HepG2 (cell line): ENCODE data around the gene TMBIM1. TPM values are rescaled to one million over a fixed set of nuclear protein-coding genes. Genes with fewer than 3 reads are reported as not detected.

Experiments used
- BCL6 ChIP-seq: IDR thresholded peaks from 2 replicates; pipeline ENCODE4 v1.6.1; 2016; ENCODE audit warnings: missing genetic modification reagents, missing compliant biosample characterization
- HDAC1 ChIP-seq: sonication (generic); formaldehyde crosslinking; IDR thresholded peaks from 2 replicates; pipeline ENCODE4 v1.5.1; 2020; ENCODE audit warnings: mild to moderate bottlenecking, missing genetic modification reagents
- HNF4G ChIP-seq, 2 experiments: sonication (generic) in 1 of 2; formaldehyde crosslinking in 1 of 2; IDR thresholded peaks; 2 replicates each; pipeline versions ENCODE4 v1.4.0 to v1.6.1; 2011 to 2020; ENCODE audit warnings: borderline replicate concordance in 2 of 2, low read depth in 2 of 2, mild to moderate bottlenecking in 2 of 2, low read length in 1 of 2, missing genetic modification reagents in 1 of 2, moderate library complexity in 1 of 2
- KDM5B ChIP-seq: sonication (generic); formaldehyde crosslinking; IDR thresholded peaks from 2 replicates; pipeline ENCODE4 v1.4.0; 2020; ENCODE audit warnings: missing genetic modification reagents, mild to moderate bottlenecking, borderline replicate concordance
- MAFF ChIP-seq: IDR thresholded peaks from 2 replicates; pipeline ENCODE4 v1.6.1; 2011; ENCODE audit warnings: low read depth, low read length, improper control_type of control experiment
- RFXAP ChIP-seq: sonication (generic); formaldehyde crosslinking; IDR thresholded peaks from 2 replicates; pipeline ENCODE4 v1.4.0; 2020; ENCODE audit warnings: missing genetic modification reagents, borderline replicate concordance
- RXRA ChIP-seq: sonication (generic); formaldehyde crosslinking; IDR thresholded peaks from 2 replicates; pipeline ENCODE4 v1.5.1; 2020; ENCODE audit warnings: missing genetic modification reagents
- TARDBP ChIP-seq: sonication (generic); formaldehyde crosslinking; IDR thresholded peaks from 2 replicates; pipeline ENCODE4 v1.8.0; 2022; ENCODE audit warnings: mild to moderate bottlenecking, missing genetic modification reagents
- ZNF20 ChIP-seq: sonication (generic); formaldehyde crosslinking; IDR thresholded peaks from 2 replicates; pipeline ENCODE4 v1.4.0; 2020; ENCODE audit warnings: mild to moderate bottlenecking, moderate library complexity, missing genetic modification reagents
- ZNF331 ChIP-seq: sonication (generic); formaldehyde crosslinking; IDR thresholded peaks from 2 replicates; pipeline ENCODE4 v1.4.0; 2020; ENCODE audit warnings: missing genetic modification reagents
- ZNF589 ChIP-seq: sonication (generic); formaldehyde crosslinking; conservative IDR thresholded peaks from 2 replicates; pipeline ENCODE4 v1.8.0; 2022; ENCODE audit warnings: mild to moderate bottlenecking, moderate library complexity, missing genetic modification reagents
- ZNF747 ChIP-seq: sonication (generic); formaldehyde crosslinking; IDR thresholded peaks from 2 replicates; pipeline ENCODE4 v1.8.1; 2023; ENCODE audit warnings: missing genetic modification reagents, mild to moderate bottlenecking, borderline replicate concordance
- ZNF749 ChIP-seq: sonication (generic); formaldehyde crosslinking; IDR thresholded peaks from 2 replicates; pipeline ENCODE4 v1.8.0; 2022; ENCODE audit warnings: mild to moderate bottlenecking, missing genetic modification reagents, moderate library complexity, borderline replicate concordance
- polyA plus RNA-seq, 8 experiments: library from polyadenylated mRNA; depleted of rRNA in 3 of 8; stranded (reverse) in 7 of 8; unstranded in 1 of 8; fragments of >200 nt; fragmentation: Illumina TruSeq in 4 of 8; extraction: Trizol in 4 of 8; gene quantifications; 2 replicates each; pipeline versions ENCODE4 v1.2.1 to v1.2.3, GENCODE V29; 2011 to 2016; ENCODE audit warnings: low read depth in 4 of 8, missing spikeins in 1 of 8, mixed read lengths in 1 of 8; ENCODE audit not compliant: insufficient read depth in 1 of 8
- total RNA-seq, 5 experiments: library from RNA; depleted of rRNA; stranded (reverse); fragments of >200 nt; fragmentation: Illumina TruSeq; extraction: Trizol; gene quantifications; 2 replicates each; pipeline ENCODE4 v1.2.3, GENCODE V29; 2016; ENCODE audit warnings: low read depth in 1 of 5
- TF ChIP-seq, protein P1 (sequence below): sonication (generic); formaldehyde crosslinking; IDR thresholded peaks from 2 replicates; pipeline ENCODE4 v1.5.0; 2020; ENCODE audit warnings: mild to moderate bottlenecking, missing genetic modification reagents
- TF ChIP-seq, protein P2 (sequence below): IDR thresholded peaks from 2 replicates; pipeline ENCODE4 v1.6.1; 2016; ENCODE audit warnings: missing genetic modification reagents, missing compliant biosample characterization
- TF ChIP-seq, protein P3 (sequence below): fragments of 450-650 bp; IDR thresholded peaks from 2 replicates; pipeline ENCODE4 v1.6.1; 2017
- TF ChIP-seq, protein P4 (sequence below): conservative IDR thresholded peaks from 2 replicates; pipeline ENCODE4 v1.6.1; 2018; ENCODE audit warnings: missing genetic modification reagents
- TF ChIP-seq, protein P5 (sequence below): fragments of 450-650 bp; IDR thresholded peaks from 2 replicates; pipeline ENCODE4 v1.6.1; 2016
- TF ChIP-seq, protein P6 (sequence below): sonication (generic); formaldehyde crosslinking; IDR thresholded peaks from 2 replicates; pipeline ENCODE4 v1.8.0; 2022; ENCODE audit warnings: mild to moderate bottlenecking, missing genetic modification reagents

The TMBIM1 gene
- total and polyA plus RNA-seq, 2 of the 13 experiments (the other 11 are each of a cell fraction or from before 2014, with no cell fraction given), result 127 to 139 TPM

DNA sequence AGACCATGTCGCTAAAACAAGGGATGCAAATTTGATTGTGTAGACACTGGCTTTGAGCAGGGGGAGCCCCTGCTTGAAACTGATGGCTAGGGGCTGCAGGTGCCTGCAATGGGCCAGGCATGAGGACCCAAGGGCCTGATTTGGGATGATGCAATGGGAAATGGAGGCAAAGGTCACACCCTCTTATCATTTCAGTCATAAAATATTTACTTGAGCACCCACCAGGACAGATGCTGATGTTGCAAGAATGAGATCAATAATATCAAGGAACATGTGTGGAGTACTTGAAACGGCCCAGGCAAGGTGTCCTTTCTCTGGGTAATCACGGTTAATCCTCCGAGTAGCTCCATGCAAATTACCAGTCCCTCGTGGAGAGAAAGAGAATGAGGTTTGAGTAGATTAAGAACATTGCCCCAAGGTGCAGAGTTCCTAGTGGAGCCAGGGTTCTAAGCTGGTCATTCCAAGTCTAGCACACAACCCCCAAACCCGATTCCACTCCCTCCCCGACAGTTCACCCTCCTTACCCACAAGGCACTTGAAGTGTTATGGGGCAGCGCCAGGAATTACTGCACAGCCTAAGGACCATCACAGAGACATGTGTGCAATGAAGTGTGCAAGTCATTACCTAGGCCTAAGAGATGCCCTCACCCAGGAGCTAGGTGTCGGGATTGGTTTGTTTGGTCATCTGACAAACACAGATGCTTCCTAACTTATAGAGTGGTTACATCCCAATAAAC lies 14.0 kb upstream of the TMBIM1 start (continued):
- 0 out of 2 replicates have a peak, but pooled peaks have one; percentile 15 for TF ChIP-seq RXRA
- no peak for TF ChIP-seq TARDBP
- no peak for TF ChIP-seq ZNF589
- peak; percentile 19; the same call in 1 of the 2 replicates for TF ChIP-seq HDAC1 (CRISPR knock-in tag)
- TF ChIP-seq, protein P1, sequence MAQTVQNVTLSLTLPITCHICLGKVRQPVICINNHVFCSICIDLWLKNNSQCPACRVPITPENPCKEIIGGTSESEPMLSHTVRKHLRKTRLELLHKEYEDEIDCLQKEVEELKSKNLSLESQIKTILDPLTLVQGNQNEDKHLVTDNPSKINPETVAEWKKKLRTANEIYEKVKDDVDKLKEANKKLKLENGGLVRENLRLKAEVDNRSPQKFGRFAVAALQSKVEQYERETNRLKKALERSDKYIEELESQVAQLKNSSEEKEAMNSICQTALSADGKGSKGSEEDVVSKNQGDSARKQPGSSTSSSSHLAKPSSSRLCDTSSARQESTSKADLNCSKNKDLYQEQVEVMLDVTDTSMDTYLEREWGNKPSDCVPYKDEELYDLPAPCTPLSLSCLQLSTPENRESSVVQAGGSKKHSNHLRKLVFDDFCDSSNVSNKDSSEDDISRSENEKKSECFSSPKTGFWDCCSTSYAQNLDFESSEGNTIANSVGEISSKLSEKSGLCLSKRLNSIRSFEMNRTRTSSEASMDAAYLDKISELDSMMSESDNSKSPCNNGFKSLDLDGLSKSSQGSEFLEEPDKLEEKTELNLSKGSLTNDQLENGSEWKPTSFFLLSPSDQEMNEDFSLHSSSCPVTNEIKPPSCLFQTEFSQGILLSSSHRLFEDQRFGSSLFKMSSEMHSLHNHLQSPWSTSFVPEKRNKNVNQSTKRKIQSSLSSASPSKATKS (CRISPR knock-in tag), result no peak
- TF ChIP-seq, protein P2, sequence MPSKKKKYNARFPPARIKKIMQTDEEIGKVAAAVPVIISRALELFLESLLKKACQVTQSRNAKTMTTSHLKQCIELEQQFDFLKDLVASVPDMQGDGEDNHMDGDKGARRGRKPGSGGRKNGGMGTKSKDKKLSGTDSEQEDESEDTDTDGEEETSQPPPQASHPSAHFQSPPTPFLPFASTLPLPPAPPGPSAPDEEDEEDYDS (CRISPR knock-in tag), result no peak
- 0 out of 2 replicates have a peak, but pooled peaks have one; percentile 3 for TF ChIP-seq MAFF
- no peak for TF ChIP-seq ZNF749 (CRISPR knock-in tag)
- TF ChIP-seq BCL6, result no peak
- TF ChIP-seq KDM5B, result no peak
- TF ChIP-seq, protein P3, sequence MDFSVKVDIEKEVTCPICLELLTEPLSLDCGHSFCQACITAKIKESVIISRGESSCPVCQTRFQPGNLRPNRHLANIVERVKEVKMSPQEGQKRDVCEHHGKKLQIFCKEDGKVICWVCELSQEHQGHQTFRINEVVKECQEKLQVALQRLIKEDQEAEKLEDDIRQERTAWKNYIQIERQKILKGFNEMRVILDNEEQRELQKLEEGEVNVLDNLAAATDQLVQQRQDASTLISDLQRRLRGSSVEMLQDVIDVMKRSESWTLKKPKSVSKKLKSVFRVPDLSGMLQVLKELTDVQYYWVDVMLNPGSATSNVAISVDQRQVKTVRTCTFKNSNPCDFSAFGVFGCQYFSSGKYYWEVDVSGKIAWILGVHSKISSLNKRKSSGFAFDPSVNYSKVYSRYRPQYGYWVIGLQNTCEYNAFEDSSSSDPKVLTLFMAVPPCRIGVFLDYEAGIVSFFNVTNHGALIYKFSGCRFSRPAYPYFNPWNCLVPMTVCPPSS, result no peak
- TF ChIP-seq, protein P4, sequence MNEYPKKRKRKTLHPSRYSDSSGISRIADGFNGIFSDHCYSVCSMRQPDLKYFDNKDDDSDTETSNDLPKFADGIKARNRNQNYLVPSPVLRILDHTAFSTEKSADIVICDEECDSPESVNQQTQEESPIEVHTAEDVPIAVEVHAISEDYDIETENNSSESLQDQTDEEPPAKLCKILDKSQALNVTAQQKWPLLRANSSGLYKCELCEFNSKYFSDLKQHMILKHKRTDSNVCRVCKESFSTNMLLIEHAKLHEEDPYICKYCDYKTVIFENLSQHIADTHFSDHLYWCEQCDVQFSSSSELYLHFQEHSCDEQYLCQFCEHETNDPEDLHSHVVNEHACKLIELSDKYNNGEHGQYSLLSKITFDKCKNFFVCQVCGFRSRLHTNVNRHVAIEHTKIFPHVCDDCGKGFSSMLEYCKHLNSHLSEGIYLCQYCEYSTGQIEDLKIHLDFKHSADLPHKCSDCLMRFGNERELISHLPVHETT (CRISPR knock-in tag), result no peak
- TF ChIP-seq HNF4G (IDR thresholded peaks at IDR 0.05; ENCODE audit: borderline replicate concordance, low read depth, low read length), result peak; percentile 36; the same call in 1 of the 2 replicates
- no peak for TF ChIP-seq HNF4G (CRISPR knock-in tag; IDR thresholded peaks at IDR 0.05; ENCODE audit: borderline replicate concordance, low read depth)
- TF ChIP-seq ZNF20 (CRISPR knock-in tag), result no peak
- no peak for TF ChIP-seq RFXAP
- TF ChIP-seq, protein P5, sequence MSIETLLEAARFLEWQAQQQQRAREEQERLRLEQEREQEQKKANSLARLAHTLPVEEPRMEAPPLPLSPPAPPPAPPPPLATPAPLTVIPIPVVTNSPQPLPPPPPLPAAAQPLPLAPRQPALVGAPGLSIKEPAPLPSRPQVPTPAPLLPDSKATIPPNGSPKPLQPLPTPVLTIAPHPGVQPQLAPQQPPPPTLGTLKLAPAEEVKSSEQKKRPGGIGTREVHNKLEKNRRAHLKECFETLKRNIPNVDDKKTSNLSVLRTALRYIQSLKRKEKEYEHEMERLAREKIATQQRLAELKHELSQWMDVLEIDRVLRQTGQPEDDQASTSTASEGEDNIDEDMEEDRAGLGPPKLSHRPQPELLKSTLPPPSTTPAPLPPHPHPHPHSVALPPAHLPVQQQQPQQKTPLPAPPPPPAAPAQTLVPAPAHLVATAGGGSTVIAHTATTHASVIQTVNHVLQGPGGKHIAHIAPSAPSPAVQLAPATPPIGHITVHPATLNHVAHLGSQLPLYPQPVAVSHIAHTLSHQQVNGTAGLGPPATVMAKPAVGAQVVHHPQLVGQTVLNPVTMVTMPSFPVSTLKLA, result no peak
- TF ChIP-seq ZNF331 (CRISPR knock-in tag), result no peak
- TF ChIP-seq ZNF747, result no peak
- TF ChIP-seq, protein P6, sequence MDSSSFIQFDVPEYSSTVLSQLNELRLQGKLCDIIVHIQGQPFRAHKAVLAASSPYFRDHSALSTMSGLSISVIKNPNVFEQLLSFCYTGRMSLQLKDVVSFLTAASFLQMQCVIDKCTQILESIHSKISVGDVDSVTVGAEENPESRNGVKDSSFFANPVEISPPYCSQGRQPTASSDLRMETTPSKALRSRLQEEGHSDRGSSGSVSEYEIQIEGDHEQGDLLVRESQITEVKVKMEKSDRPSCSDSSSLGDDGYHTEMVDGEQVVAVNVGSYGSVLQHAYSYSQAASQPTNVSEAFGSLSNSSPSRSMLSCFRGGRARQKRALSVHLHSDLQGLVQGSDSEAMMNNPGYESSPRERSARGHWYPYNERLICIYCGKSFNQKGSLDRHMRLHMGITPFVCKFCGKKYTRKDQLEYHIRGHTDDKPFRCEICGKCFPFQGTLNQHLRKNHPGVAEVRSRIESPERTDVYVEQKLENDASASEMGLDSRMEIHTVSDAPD (CRISPR knock-in tag), result no peak
